Natural killer cell (primary cell): ENCODE data around the gene TPSB2. TPM values are rescaled to one million over a fixed set of nuclear protein-coding genes. Genes with fewer than 3 reads are reported as not detected.

ENCODE experiments used
- ATAC-seq, 3 donors: fragments of 150-1000 bp in 2 of 3; fragments of 200-7000 bp in 1 of 3; cut with Tn5 transposase; 1 replicate in 1 of 3; 2 replicates in 2 of 3; pipeline ENCODE4 v1.10.0; 2021; ENCODE audit warnings: mild to moderate bottlenecking in 2 of 3, moderate library complexity in 2 of 3
- DNase-seq, 2 donors: peaks; one replicate each; pipeline versions ENCODE4 v3.0.0 to v3.0.0-alpha.2; 2013 to 2021; ENCODE audit warnings: mixed read lengths in 1 of 2
- H3K27ac ChIP-seq: one replicate; pipeline ENCODE4 v1.5.1; 2013; ENCODE audit warnings: mild to moderate bottlenecking, low read length
- H3K27me3 ChIP-seq: one replicate; pipeline ENCODE4 v1.6.1; 2013; ENCODE audit warnings: low read length; ENCODE audit not compliant: control insufficient read depth, insufficient read depth
- H3K36me3 ChIP-seq: one replicate; pipeline ENCODE4 v1.6.1; 2013; ENCODE audit warnings: low read length; ENCODE audit not compliant: control insufficient read depth, insufficient read depth
- H3K4me1 ChIP-seq: one replicate; pipeline ENCODE4 v1.6.1; 2013; ENCODE audit warnings: low read length; ENCODE audit not compliant: control insufficient read depth, insufficient read depth
- H3K4me3 ChIP-seq: one replicate; pipeline ENCODE4 v1.5.1; 2013; ENCODE audit warnings: low read length
- H3K9me3 ChIP-seq: one replicate; pipeline ENCODE4 v1.6.1; 2013; ENCODE audit warnings: low read length; ENCODE audit not compliant: control insufficient read depth, insufficient read depth
- H3K27ac Mint-ChIP-seq, 2 donors: one replicate each; pipeline ENCODE4 v1.8.0; 2022; ENCODE audit warnings: mild to moderate bottlenecking in 2 of 2, mixed read lengths in 2 of 2, moderate library complexity in 1 of 2
- H3K27me3 Mint-ChIP-seq, 2 donors: one replicate each; pipeline ENCODE4 v1.8.0; 2022; ENCODE audit warnings: low read depth in 2 of 2, mixed read lengths in 2 of 2
- H3K36me3 Mint-ChIP-seq: one replicate; pipeline ENCODE4 v1.8.0; 2022; ENCODE audit warnings: mixed read lengths
- H3K4me1 Mint-ChIP-seq, 2 donors: one replicate each; pipeline ENCODE4 v1.8.0; 2022; ENCODE audit warnings: mixed read lengths in 2 of 2
- H3K4me3 Mint-ChIP-seq: one replicate; pipeline ENCODE4 v1.8.0; 2022; ENCODE audit warnings: mild to moderate bottlenecking, moderate library complexity, mixed read lengths
- H3K9me3 Mint-ChIP-seq, 2 donors: one replicate each; pipeline ENCODE4 v1.8.0; 2022; ENCODE audit warnings: mixed read lengths in 2 of 2
- CTCF ChIP-seq: fragments of 200-600 bp; IDR thresholded peaks from one replicate; pipeline ENCODE4 v1.8.0; 2022; ENCODE audit warnings: antibody characterized with exemption
- WGBS: methylation state at CpG from one replicate; pipeline ENCODE4 v1.1.7; 2013; ENCODE audit warnings: missing lambda C conversion rate; ENCODE audit not compliant: insufficient coverage; 5-methylcytosine and 5-hydroxymethylcytosine counted together
- intact Hi-C: fragments of 100-400 bp; cut with micrococcal nuclease; formaldehyde crosslinking; loops from one replicate; pipeline ENCODE4 v1.14.2; 2022
- total RNA-seq, 4 donors: library from RNA; stranded (reverse); fragments of 120-200 nt in 1 of 4; gene quantifications; one replicate each; pipeline versions ENCODE4 v1.2.3 to v1.2.4, GENCODE V29; 2013 to 2022

The TPSB2 gene
- total RNA-seq, 3 donors from 2014 or later (not counting 1 experiment from before 2014, with no cell fraction given), result 12.6 TPM; not detected in 2

GRCh38 chr16:1263591-1264344 is 33.8 kb upstream of the TPSB2 start:
- H3K36me3 ChIP-seq, result no peaks in the 10 kb centered on the region
- Mint-ChIP-seq H3K27me3 (peaks cover 8 to 22% of the 10 kb centered on the region in 2 donors), H3K4me3 (no peak overlapping the region), H3K27ac (no peak overlapping the region), H3K36me3 (no peaks in the 10 kb centered on the region), H3K9me3 (no peaks in the 10 kb centered on the region), H3K4me1 (peaks cover 5% of the 10 kb centered on the region in 2 donors)
- DNase-seq (no peak), ATAC-seq (no peak)
- H3K27me3 ChIP-seq, result peaks cover 18% of the 10 kb centered on the region
- no peak overlapping the region for H3K27ac ChIP-seq
- 89% methylated on average over 15 of the region's 15 CpGs for WGBS
- no peak overlapping the region for H3K4me3 ChIP-seq
- no peak for TF ChIP-seq CTCF
- no peaks in the 10 kb centered on the region for H3K9me3 ChIP-seq
- intact Hi-C loops, result no loop called here
- peaks cover 7% of the 10 kb centered on the region for H3K4me1 ChIP-seq

GRCh38 chr16:1262846-1263221 is 32.9 kb upstream of the TPSB2 start:
- Mint-ChIP-seq H3K9me3 (no peaks in the 10 kb centered on the region), H3K27me3 (peaks cover 8 to 22% of the 10 kb centered on the region in 2 donors), H3K27ac (no peak overlapping the region), H3K4me3 (no peak overlapping the region), H3K36me3 (no peaks in the 10 kb centered on the region), H3K4me1 (peaks cover 5 to 6% of the 10 kb centered on the region in 2 donors)
- Histone ChIP-seq H3K4me1 (peaks cover 9% of the 10 kb centered on the region), H3K9me3 (no peaks in the 10 kb centered on the region), H3K27ac (no peak overlapping the region), H3K27me3 (peaks cover 18% of the 10 kb centered on the region), H3K4me3 (no peak overlapping the region), H3K36me3 (no peaks in the 10 kb centered on the region)
- DNase-seq (no peak), ATAC-seq (no peak)
- intact Hi-C loops, result no loop called here
- 89% methylated on average over 9 of the region's 9 CpGs for WGBS
- TF ChIP-seq CTCF, result no peak

- TF ChIP-seq CTCF, result no peak
- no peak for DNase-seq
- no peaks in the 10 kb centered on the region for H3K9me3 ChIP-seq
- H3K27ac ChIP-seq, result no peak overlapping the region
- no peak for ATAC-seq
- peaks cover 9% of the 10 kb centered on the region for H3K4me1 ChIP-seq
- H3K27me3 Mint-ChIP-seq, result peaks cover 8 to 22% of the 10 kb centered on the region in 2 donors
- intact Hi-C loops, result no loop called here
- H3K4me1 Mint-ChIP-seq, result peaks cover 5 to 6% of the 10 kb centered on the region in 2 donors
- no peak overlapping the region for H3K4me3 Mint-ChIP-seq
- H3K4me3 ChIP-seq, result no peak overlapping the region
- no peak overlapping the region for H3K27ac Mint-ChIP-seq
- no peaks in the 10 kb centered on the region for H3K36me3 Mint-ChIP-seq
- no peaks in the 10 kb centered on the region for H3K36me3 ChIP-seq
- WGBS, result 89% methylated on average over 32 of the region's 32 CpGs
- peaks cover 18% of the 10 kb centered on the region for H3K27me3 ChIP-seq
- H3K9me3 Mint-ChIP-seq, result no peaks in the 10 kb centered on the region
Observed at GRCh38 chr16:1262210-1262845, 32.3 kb upstream of the TPSB2 start.
